ENCODE results near the gene PWWP2B. TPM values are rescaled to one million over a fixed set of nuclear protein-coding genes. Genes with fewer than 3 reads are reported as not detected.

The PWWP2B gene
- total RNA-seq, 1 donor from 2014 or later = 24.2 TPM

- Mint-ChIP-seq H3K36me3 (peaks cover 3% of the 10 kb centered on the region), H3K27ac (no peak overlapping the region)
Observed at GRCh38 chr10:132465889-132466519, 69.0 kb downstream of the PWWP2B start.

GRCh38 chr10:132466520-132467463 lies 69.8 kb downstream of the PWWP2B start:
- TF ChIP-seq CTCF (IDR thresholded peaks at IDR 0.05; ENCODE audit: unreplicated experiment) = no peak
- DNase-seq (ENCODE audit: low spot score in 2 of 2, unreplicated experiment in 2 of 2) = peak in 1 of 2 experiments; percentile 14
- Mint-ChIP-seq H3K36me3 (peaks cover 3% of the 10 kb centered on the region), H3K27ac (no peak overlapping the region), H3K9me3 (no peaks in the 10 kb centered on the region), H3K4me3 (no peak overlapping the region), H3K4me1 (peaks cover 20% of the 10 kb centered on the region), H3K27me3 (ENCODE audit: low read depth) (no peaks in the 10 kb centered on the region)

More at GRCh38 chr10:132465889-132466519, 69.0 kb downstream of the PWWP2B start:
- Mint-ChIP-seq H3K9me3 (no peaks in the 10 kb centered on the region), H3K27me3 (ENCODE audit: low read depth) (no peaks in the 10 kb centered on the region), H3K4me1 (peaks cover 20% of the 10 kb centered on the region), H3K4me3 (no peak overlapping the region)
- peak in 1 of 2 experiments; percentile 18 for DNase-seq (ENCODE audit: low spot score in 2 of 2, unreplicated experiment in 2 of 2)
- no peak for TF ChIP-seq CTCF (IDR thresholded peaks at IDR 0.05; ENCODE audit: unreplicated experiment)

Other genes starting within 250 kb of the PWWP2B start
- gene DPYSL4, start 210.3 kb upstream of the PWWP2B start, total RNA-seq = 13.1 to 18.6 TPM (median 14.4 TPM) in 3 replicates
- 8.0 to 9.9 TPM (median 8.4 TPM) in 3 replicates for gene STK32C, start 89.2 kb upstream of the PWWP2B start, total RNA-seq
- 15.2 to 17.0 TPM (median 16.1 TPM) in 3 replicates for gene LRRC27, start 65.0 kb upstream of the PWWP2B start, total RNA-seq
- 36.4 to 41.8 TPM (median 41.0 TPM) in 3 replicates for gene INPP5A, start 140.6 kb downstream of the PWWP2B start, total RNA-seq